Adrenal gland (tissue), 12 donors: ENCODE results near the gene GIMAP5. TPM values are rescaled to one million over a fixed set of nuclear protein-coding genes. Genes with fewer than 3 reads are reported as not detected.

Experiments
- DNase-seq, 7 donors: peaks; one replicate each; pipeline ENCODE4 v3.0.0-alpha.2; 2019 to 2020
- H3K27ac ChIP-seq, 5 donors: fragments of 200-600 bp; sonication (generic) in 4 of 5; 1 replicate in 3 of 5; 2 replicates in 2 of 5; pipeline versions ENCODE4 v1.5.1 to v1.8.0; 2016 to 2020; ENCODE audit warnings: mild to moderate bottlenecking in 1 of 5
- H3K27me3 ChIP-seq: fragments of 200-600 bp; 2 replicates; pipeline ENCODE4 v1.8.0; 2021
- H3K36me3 ChIP-seq, 2 donors: fragments of 200-600 bp; replicated peaks in 1 of 2; 1 replicate in 1 of 2; 2 replicates in 1 of 2; pipeline versions ENCODE4 v1.5.1 to v1.8.0; 2018 to 2022
- H3K4me1 ChIP-seq, 2 donors: fragments of 200-600 bp; replicated peaks in 1 of 2; 1 replicate in 1 of 2; 2 replicates in 1 of 2; pipeline versions ENCODE4 v1.5.1 to v1.8.0; 2018 to 2021
- H3K4me3 ChIP-seq, 4 donors: fragments of 200-600 bp; sonication (generic) in 3 of 4; one replicate each; pipeline ENCODE4 v1.5.1; 2016 to 2018
- H3K9me3 ChIP-seq, 3 donors: fragments of 200-600 bp; sonication (generic) in 1 of 3; replicated peaks in 1 of 3; 1 replicate in 2 of 3; 2 replicates in 1 of 3; pipeline versions ENCODE4 v1.5.1 to v1.8.0; 2016 to 2021
- POLR2A ChIP-seq, 2 donors: fragments of 450-650 bp; IDR thresholded peaks; one replicate each; pipeline ENCODE4 v1.6.1; 2017; ENCODE audit warnings: antibody characterized with exemption in 2 of 2, mild to moderate bottlenecking in 2 of 2, moderate library complexity in 1 of 2
- WGBS, 4 donors: extraction: QIAGEN DNeasy Blood & Tissue Kit in 2 of 4; methylation state at CpG; one replicate each; pipeline versions ENCODE4 v1.1.5 to v1.1.7; 2013 to 2017; 5-methylcytosine and 5-hydroxymethylcytosine counted together
- intact Hi-C, 2 donors: fragments of 100-400 bp; cut with DNase I; formaldehyde crosslinking; loops; one replicate each; pipeline versions ENCODE4 v1.14.1 to v1.15.0; 2022 to 2023
- polyA plus RNA-seq, 3 donors: library from polyadenylated mRNA; stranded (reverse); fragments of 200-250 nt in 2 of 3; fragments of 350-450 nt in 1 of 3; fragmentation: Illumina TruSeq in 1 of 3; extraction: RNeasy Lipid Tissue Mini Kit (QIAGEN cat#74804) in 1 of 3; gene quantifications; one replicate each; pipeline ENCODE4 v1.2.3, GENCODE V29; 2013 to 2014
- total RNA-seq, 9 donors: library from RNA; depleted of rRNA in 4 of 9; stranded (reverse); fragments of >200 nt in 4 of 9; fragments of 120-200 nt in 1 of 9; fragmentation: NEBNext Ultra II Directional in 1 of 9; extraction: Animal tissue kit (Norgen Biotek cat#: 25700) in 1 of 9; gene quantifications; one replicate each; pipeline versions ENCODE4 v1.1.0 to v1.2.4, GENCODE V29; 2013 to 2023
- TF ChIP-seq, protein P1 (sequence below), 6 experiments: fragments of 450-650 bp in 4 of 6; fragments of 200-600 bp in 2 of 6; sonication (generic) in 1 of 6; IDR thresholded peaks; 1 replicate in 5 of 6; 2 replicates in 1 of 6; pipeline versions ENCODE4 v1.5.1 to v1.8.0; 2016 to 2021; ENCODE audit warnings: antibody characterized with exemption in 6 of 6, mild to moderate bottlenecking in 2 of 6, moderate library complexity in 1 of 6
- donor health status: healthy with polysubstance abuse.
- donor health status: Bipolar disorder and iron deficiency.
- donor health status: DM: yes; HTN: yes; CAD: no.
- donor health status: DM: no; HTN: no; CAD: no.
- donor health status: DM: no; HTN: no; CAD: no.
- donor health status: DM: yes; HTN: yes; CAD: no.

Gene GIMAP5
- total and polyA plus RNA-seq, 12 donors, result 7.9 to 65.0 (median 19.2) TPM

DNA sequence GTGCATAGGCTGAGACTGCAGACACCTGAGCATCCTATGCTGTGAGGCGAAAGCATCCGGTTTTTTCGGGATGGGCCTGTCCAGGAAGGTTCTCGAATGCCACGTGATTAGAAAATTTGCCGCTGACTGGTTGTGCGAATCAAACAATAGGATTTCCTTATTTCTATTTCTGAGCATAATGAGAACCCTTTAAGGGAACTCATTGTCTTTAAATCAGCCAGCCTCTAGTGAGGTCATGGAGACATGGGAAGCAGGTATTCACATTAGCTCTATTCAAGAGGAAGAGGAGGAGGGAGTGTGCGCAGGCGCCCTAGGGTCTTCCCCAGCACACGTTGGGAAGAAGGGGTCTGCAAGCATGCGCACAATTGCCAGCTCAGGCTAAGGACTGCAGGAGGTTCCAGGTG is 15.2 kb upstream of the GIMAP5 start:
- Histone ChIP-seq H3K27ac (no peak overlapping the region), H3K36me3 (no peaks in the 10 kb centered on the region), H3K4me3 (no peak overlapping the region), H3K27me3 (no peaks in the 10 kb centered on the region), H3K4me1 (no peaks in the 10 kb centered on the region), H3K9me3 (no peaks in the 10 kb centered on the region)
- no peak for DNase-seq
- 78 to 85% (median 84%) methylated on average over 11 of the region's 11 CpGs for WGBS, 4 donors
- no peak for TF ChIP-seq POLR2A (IDR thresholded peaks at IDR 0.05)
- TF ChIP-seq, protein P1, sequence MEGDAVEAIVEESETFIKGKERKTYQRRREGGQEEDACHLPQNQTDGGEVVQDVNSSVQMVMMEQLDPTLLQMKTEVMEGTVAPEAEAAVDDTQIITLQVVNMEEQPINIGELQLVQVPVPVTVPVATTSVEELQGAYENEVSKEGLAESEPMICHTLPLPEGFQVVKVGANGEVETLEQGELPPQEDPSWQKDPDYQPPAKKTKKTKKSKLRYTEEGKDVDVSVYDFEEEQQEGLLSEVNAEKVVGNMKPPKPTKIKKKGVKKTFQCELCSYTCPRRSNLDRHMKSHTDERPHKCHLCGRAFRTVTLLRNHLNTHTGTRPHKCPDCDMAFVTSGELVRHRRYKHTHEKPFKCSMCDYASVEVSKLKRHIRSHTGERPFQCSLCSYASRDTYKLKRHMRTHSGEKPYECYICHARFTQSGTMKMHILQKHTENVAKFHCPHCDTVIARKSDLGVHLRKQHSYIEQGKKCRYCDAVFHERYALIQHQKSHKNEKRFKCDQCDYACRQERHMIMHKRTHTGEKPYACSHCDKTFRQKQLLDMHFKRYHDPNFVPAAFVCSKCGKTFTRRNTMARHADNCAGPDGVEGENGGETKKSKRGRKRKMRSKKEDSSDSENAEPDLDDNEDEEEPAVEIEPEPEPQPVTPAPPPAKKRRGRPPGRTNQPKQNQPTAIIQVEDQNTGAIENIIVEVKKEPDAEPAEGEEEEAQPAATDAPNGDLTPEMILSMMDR (IDR thresholded peaks at IDR 0.05), result no peak
- intact Hi-C loops, result no loop called here

DNA sequence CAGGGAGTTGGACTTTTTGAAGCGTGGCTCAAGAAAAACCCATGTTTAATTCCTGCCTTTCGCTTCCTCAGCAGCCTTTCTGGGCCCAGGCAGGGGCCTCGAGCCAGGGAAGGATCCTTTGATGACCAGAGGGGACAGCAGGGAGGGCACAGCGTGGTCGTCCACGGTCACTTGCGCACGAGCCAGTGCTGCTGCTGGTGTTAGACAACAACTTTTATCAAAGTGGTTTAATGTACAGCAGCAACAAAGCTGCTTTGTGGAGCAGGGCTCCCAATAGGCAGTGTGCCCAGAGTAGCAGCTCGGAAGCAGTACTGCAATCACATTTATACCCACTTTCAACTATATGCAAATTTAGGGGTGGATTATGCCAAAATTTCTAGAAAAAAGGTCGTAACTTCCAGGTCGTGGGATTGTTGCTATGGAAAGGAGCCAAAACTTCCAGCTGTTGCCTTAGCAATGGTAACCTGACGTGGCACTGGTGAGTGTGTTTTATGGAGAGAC is 14.7 kb upstream of the GIMAP5 start:
- no peaks in the 10 kb centered on the region for H3K36me3 ChIP-seq
- no peaks in the 10 kb centered on the region for H3K4me1 ChIP-seq
- intact Hi-C loops, result no loop called here
- H3K9me3 ChIP-seq, result no peaks in the 10 kb centered on the region
- no peak for DNase-seq
- no peak for TF ChIP-seq POLR2A (IDR thresholded peaks at IDR 0.05)
- TF ChIP-seq, protein P1 (IDR thresholded peaks at IDR 0.05), result no peak
- H3K27ac ChIP-seq, result no peak overlapping the region
- no peaks in the 10 kb centered on the region for H3K27me3 ChIP-seq
- 57 to 78% (median 64%) methylated on average over 12 of the region's 12 CpGs for WGBS, 4 donors
- H3K4me3 ChIP-seq, result peak overlapping the region in 1 of 4 donors; percentile 4

DNA sequence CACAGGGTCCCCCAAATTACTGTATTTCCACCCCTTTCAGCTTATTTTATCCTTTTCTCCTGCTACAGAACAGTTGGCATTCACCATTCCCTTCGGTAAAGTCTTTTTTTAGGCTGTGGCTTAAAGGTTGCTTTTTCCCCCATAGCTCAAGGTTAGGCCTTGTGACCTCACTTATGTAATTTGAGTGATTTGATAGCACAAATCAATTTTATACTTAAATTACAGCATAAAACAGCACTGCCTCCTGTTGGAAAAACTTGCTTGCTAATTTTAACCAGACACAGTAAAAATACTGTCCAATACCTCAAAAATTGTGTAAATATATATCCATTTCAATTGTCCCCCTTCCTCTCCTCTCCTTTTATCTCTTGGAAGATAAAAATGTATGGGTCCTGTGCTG is 13.8 kb upstream of the GIMAP5 start:
- peaks cover 0 to 2% (median 2%) of the 10 kb centered on the region in 3 donors for H3K9me3 ChIP-seq
- no peak overlapping the region for H3K27ac ChIP-seq
- no peak for DNase-seq
- H3K4me1 ChIP-seq, result no peaks in the 10 kb centered on the region
- WGBS, 4 donors, result 39 to 65% (median 44%) methylated on average over 1 of the region's 1 CpG
- H3K36me3 ChIP-seq, result no peaks in the 10 kb centered on the region
- no peak overlapping the region for H3K4me3 ChIP-seq
- TF ChIP-seq, protein P1 (IDR thresholded peaks at IDR 0.05), result peak in 1 of 6 experiments; percentile 7
- TF ChIP-seq POLR2A (IDR thresholded peaks at IDR 0.05), result no peak
- no peaks in the 10 kb centered on the region for H3K27me3 ChIP-seq
- intact Hi-C loops, result no loop called here

DNA sequence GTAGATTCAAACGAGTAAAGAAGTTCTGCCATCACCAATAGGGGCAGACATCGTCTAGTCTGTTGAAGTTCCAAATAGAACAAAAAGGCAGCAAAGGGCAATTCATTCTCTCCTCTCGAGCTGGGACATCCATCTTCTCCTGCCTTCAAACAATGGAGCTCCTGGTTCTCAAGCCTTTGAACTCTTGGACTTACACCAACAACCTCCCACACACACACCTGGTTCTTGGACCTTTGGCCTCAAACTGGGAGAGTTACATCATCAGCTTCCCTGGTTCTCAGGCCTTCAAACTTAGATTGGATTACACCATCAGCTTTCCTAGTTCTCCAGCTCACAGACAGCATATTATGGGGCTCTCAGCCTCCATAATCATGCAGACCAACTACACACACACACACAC is 9.8 kb upstream of the GIMAP5 start:
- Histone ChIP-seq H3K36me3 (no peaks in the 10 kb centered on the region), H3K27ac (no peak overlapping the region), H3K9me3 (peaks cover 0 to 6% (median 5%) of the 10 kb centered on the region in 3 donors), H3K4me1 (no peaks in the 10 kb centered on the region), H3K4me3 (no peak overlapping the region), H3K27me3 (no peaks in the 10 kb centered on the region)
- no peak for DNase-seq
- WGBS, 4 donors, result 51 to 62% (median 60%) methylated on average over 3 of the region's 3 CpGs
- intact Hi-C loops, result no loop called here
- TF ChIP-seq POLR2A (IDR thresholded peaks at IDR 0.05), result no peak
- TF ChIP-seq, protein P1 (IDR thresholded peaks at IDR 0.05), result no peak
